T-cell (primary cell): ENCODE results near the gene HTRA1. TPM values are rescaled to one million over a fixed set of nuclear protein-coding genes. Genes with fewer than 3 reads are reported as not detected.

Experiments
- ATAC-seq, 4 experiments: fragments of 200-7000 bp in 3 of 4; fragments of 150-1000 bp in 1 of 4; cut with Tn5 transposase; replicated peaks in 1 of 4; 1 replicate in 3 of 4; 2 replicates in 1 of 4; pipeline ENCODE4 v1.10.0; 2021; ENCODE audit warnings: moderate library complexity in 3 of 4, mild to moderate bottlenecking in 2 of 4, moderate number of reproducible peaks in 1 of 4
- CTCF ChIA-PET, 2 donors: fragments of 300-600 bp; sonication (Branson Sonifier 250); formaldehyde crosslinking; loops; one replicate each; lab custom pipeline; 2022; ENCODE audit warnings: antibody characterized with exemption in 2 of 2; lab: Charles Lee
- POLR2A ChIA-PET, 2 donors: fragments of 300-600 bp; sonication (Branson Sonifier 250); formaldehyde crosslinking; loops; one replicate each; lab custom pipeline; 2022; ENCODE audit warnings: antibody characterized with exemption in 2 of 2; lab: Charles Lee
- DNase-seq, 35 experiments: peaks; one replicate each; pipeline versions ENCODE4 v3.0.0 to v3.0.0-alpha.2; 2013 to 2023
- H3K27ac ChIP-seq: one replicate; pipeline ENCODE4 v1.5.1; 2013; ENCODE audit warnings: low read length
- H3K27me3 ChIP-seq, 2 experiments: replicated peaks in 1 of 2; 1 replicate in 1 of 2; 2 replicates in 1 of 2; pipeline versions ENCODE4 v1.6.1 to v1.7.0; 2013; ENCODE audit warnings: low read length in 1 of 2, mixed read lengths in 1 of 2; ENCODE audit not compliant: control insufficient read depth in 2 of 2, insufficient read depth in 2 of 2; ENCODE audit errors: extremely low read depth in 1 of 2
- H3K36me3 ChIP-seq, 2 donors: 1 replicate in 1 of 2; 2 replicates in 1 of 2; pipeline versions ENCODE4 v1.6.1 to v1.7.0; 2013; ENCODE audit warnings: low read length in 1 of 2; ENCODE audit not compliant: control insufficient read depth in 2 of 2, insufficient read depth in 1 of 2; ENCODE audit errors: extremely low read depth in 1 of 2
- H3K4me1 ChIP-seq, 2 experiments: 1 replicate in 1 of 2; 2 replicates in 1 of 2; pipeline versions ENCODE4 v1.6.1 to v1.7.0; 2013; ENCODE audit warnings: low read length in 2 of 2, mixed read lengths in 1 of 2; ENCODE audit not compliant: insufficient read depth in 2 of 2, control insufficient read depth in 1 of 2; ENCODE audit errors: extremely low read depth in 1 of 2
- H3K4me3 ChIP-seq, 2 donors: 1 replicate in 1 of 2; 2 replicates in 1 of 2; pipeline versions ENCODE4 v1.5.1 to v1.7.0; 2013; ENCODE audit warnings: mild to moderate bottlenecking in 2 of 2, low read length in 1 of 2, moderate library complexity in 1 of 2; ENCODE audit not compliant: control insufficient read depth in 1 of 2; ENCODE audit errors: extremely low read depth in 1 of 2
- H3K9me3 ChIP-seq: 2 replicates; pipeline ENCODE4 v1.7.0; 2013
- H3K27ac Mint-ChIP-seq, 2 donors: one replicate each; pipeline ENCODE4 v1.8.0; 2020 to 2021; ENCODE audit warnings: mild to moderate bottlenecking in 2 of 2, mixed read lengths in 2 of 2
- H3K27me3 Mint-ChIP-seq, 2 donors: one replicate each; pipeline ENCODE4 v1.8.0; 2021 to 2022; ENCODE audit warnings: mixed read lengths in 2 of 2
- H3K36me3 Mint-ChIP-seq: one replicate; pipeline ENCODE4 v1.8.0; 2021; ENCODE audit warnings: mixed read lengths
- H3K4me1 Mint-ChIP-seq, 3 donors: one replicate each; pipeline ENCODE4 v1.8.0; 2020 to 2022; ENCODE audit warnings: mixed read lengths in 3 of 3, mild to moderate bottlenecking in 1 of 3
- H3K4me3 Mint-ChIP-seq, 3 donors: one replicate each; pipeline ENCODE4 v1.8.0; 2020 to 2022; ENCODE audit warnings: mild to moderate bottlenecking in 3 of 3, mixed read lengths in 3 of 3, moderate library complexity in 3 of 3
- H3K9me3 Mint-ChIP-seq, 3 donors: one replicate each; pipeline ENCODE4 v1.8.0; 2020 to 2022; ENCODE audit warnings: mixed read lengths in 3 of 3
- WGBS: methylation state at CpG from one replicate; pipeline ENCODE4 v1.1.5; 2013; ENCODE audit warnings: missing lambda C conversion rate; ENCODE audit not compliant: insufficient coverage; 5-methylcytosine and 5-hydroxymethylcytosine counted together
- total RNA-seq, 35 experiments: library from RNA in 6 of 35; stranded (reverse) in 6 of 35; fragments of 120-200 nt in 1 of 35; gene quantifications; one replicate each; pipeline versions ENCODE4 v1.2.1 to v1.2.4 and lab custom pipeline; 2013 to 2026

HTRA1 gene
- total RNA-seq, 5 donors from 2014 or later (not counting 1 experiment from before 2014, with no cell fraction given): 0.51 to 0.56 (median 0.55) TPM; not detected in 2

GRCh38 chr10:122458693-122459092, 2.7 kb upstream of the HTRA1 start:
- POLR2A ChIA-PET: no interaction called here
- Mint-ChIP-seq H3K9me3 (no peaks in the 10 kb centered on the region), H3K27me3 (peaks cover 41 to 56% of the 10 kb centered on the region in 2 donors), H3K4me3 (no peak overlapping the region), H3K36me3 (no peaks in the 10 kb centered on the region), H3K4me1 (peaks cover 14 to 22% (median 19%) of the 10 kb centered on the region in 3 donors), H3K27ac (peak overlapping the region in 1 of 2 donors; percentile 73)
- Histone ChIP-seq H3K4me3 (no peak overlapping the region), H3K27ac (no peak overlapping the region), H3K4me1 (peaks cover 0 to 26% of the 10 kb centered on the region in 2 experiments), H3K9me3 (no peaks in the 10 kb centered on the region), H3K27me3 (peaks cover 7 to 67% of the 10 kb centered on the region in 2 experiments), H3K36me3 (no peaks in the 10 kb centered on the region)
- no peak for DNase-seq
- 67% methylated on average over 1 of the region's 6 CpGs for WGBS
- CTCF ChIA-PET: no interaction called here
- no peak for ATAC-seq

- Histone ChIP-seq H3K27ac (no peak overlapping the region), H3K4me1 (peaks cover 0 to 26% of the 10 kb centered on the region in 2 experiments), H3K4me3 (no peak overlapping the region), H3K9me3 (no peaks in the 10 kb centered on the region), H3K27me3 (peaks cover 9 to 69% of the 10 kb centered on the region in 2 experiments), H3K36me3 (no peaks in the 10 kb centered on the region)
- ChIA-PET CTCF (no interaction called here), POLR2A (no interaction called here)
- Mint-ChIP-seq H3K27me3 (peaks cover 49 to 59% of the 10 kb centered on the region in 2 donors), H3K4me1 (peaks cover 14 to 22% (median 19%) of the 10 kb centered on the region in 3 donors), H3K27ac (no peak overlapping the region), H3K9me3 (no peaks in the 10 kb centered on the region), H3K4me3 (peak overlapping the region in 1 of 3 donors; percentile 30), H3K36me3 (no peaks in the 10 kb centered on the region)
- DNase-seq: no peak
- 39% methylated on average over 9 of the region's 14 CpGs for WGBS
- no peak for ATAC-seq
Observed at GRCh38 chr10:122459561-122460273, 1.6 kb upstream of the HTRA1 start.

GRCh38 chr10:122460891-122461293, 461 bp upstream of the HTRA1 start:
- ATAC-seq: no peak
- peaks cover 9 to 67% of the 10 kb centered on the region in 2 experiments for H3K27me3 ChIP-seq
- Mint-ChIP-seq H3K27ac (no peak overlapping the region), H3K9me3 (no peaks in the 10 kb centered on the region), H3K27me3 (peaks cover 50 to 67% of the 10 kb centered on the region in 2 donors), H3K4me3 (peak overlapping the region; percentile 30 to 61 (median 37)), H3K4me1 (peaks cover 14 to 22% (median 19%) of the 10 kb centered on the region in 3 donors), H3K36me3 (no peaks in the 10 kb centered on the region)
- H3K36me3 ChIP-seq: no peaks in the 10 kb centered on the region
- 2% methylated on average over 38 of the region's 40 CpGs for WGBS
- H3K4me3 ChIP-seq: peak overlapping the region in 1 of 2 donors; percentile 19
- H3K9me3 ChIP-seq: no peaks in the 10 kb centered on the region
- no peak for DNase-seq
- POLR2A ChIA-PET: no interaction called here
- CTCF ChIA-PET: no interaction called here
- peaks cover 0 to 26% of the 10 kb centered on the region in 2 experiments for H3K4me1 ChIP-seq
- no peak overlapping the region for H3K27ac ChIP-seq

GRCh38 chr10:122461729-122462532, 578 bp downstream of the HTRA1 start:
- WGBS: 4% methylated on average over 90 of the region's 95 CpGs
- no peak overlapping the region for H3K27ac ChIP-seq
- H3K4me3 ChIP-seq: peak overlapping the region; percentile 25 to 45
- ChIA-PET POLR2A (no interaction called here), CTCF (interaction anchor here (0.6 to 0.7 kb wide), 2 partner anchors 71 to 96 kb away, joined by 3 to 5 read pairs; no protein-coding TSS in a partner anchor)
- no peaks in the 10 kb centered on the region for H3K9me3 Mint-ChIP-seq
- DNase-seq (peak in 3 of 35 experiments; percentile 6 to 21 (median 19)), ATAC-seq (peak; percentile 16 to 45 (median 36))
- no peaks in the 10 kb centered on the region for H3K36me3 ChIP-seq
- H3K27me3 Mint-ChIP-seq: peaks cover 53 to 65% of the 10 kb centered on the region in 2 donors
- peaks cover 14 to 22% (median 19%) of the 10 kb centered on the region in 3 donors for H3K4me1 Mint-ChIP-seq
- H3K27ac Mint-ChIP-seq: no peak overlapping the region
- H3K36me3 Mint-ChIP-seq: no peaks in the 10 kb centered on the region
- H3K4me1 ChIP-seq: peaks cover 0 to 26% of the 10 kb centered on the region in 2 experiments
- H3K9me3 ChIP-seq: no peaks in the 10 kb centered on the region
- H3K27me3 ChIP-seq: peaks cover 9 to 67% of the 10 kb centered on the region in 2 experiments
- H3K4me3 Mint-ChIP-seq: peak overlapping the region; percentile 79 to 81 (median 81)

- Mint-ChIP-seq H3K27me3 (peaks cover 57 to 66% of the 10 kb centered on the region in 2 donors), H3K9me3 (no peaks in the 10 kb centered on the region), H3K4me1 (peaks cover 14 to 22% (median 19%) of the 10 kb centered on the region in 3 donors), H3K27ac (no peak overlapping the region), H3K4me3 (peak overlapping the region; percentile 79 to 81 (median 81)), H3K36me3 (no peaks in the 10 kb centered on the region)
- ChIA-PET POLR2A (no interaction called here), CTCF (interaction anchor here (0.6 to 0.7 kb wide), 2 partner anchors 71 to 96 kb away, joined by 3 to 5 read pairs; no protein-coding TSS in a partner anchor)
- no peaks in the 10 kb centered on the region for H3K9me3 ChIP-seq
- H3K4me3 ChIP-seq: peak overlapping the region; percentile 25 to 45
- peaks cover 10 to 64% of the 10 kb centered on the region in 2 experiments for H3K27me3 ChIP-seq
- H3K27ac ChIP-seq: no peak overlapping the region
- ATAC-seq: no peak
- no peaks in the 10 kb centered on the region for H3K36me3 ChIP-seq
- DNase-seq: peak in 1 of 35 experiments; percentile 12
- 33% methylated on average over 37 of the region's 47 CpGs for WGBS
- peaks cover 0 to 26% of the 10 kb centered on the region in 2 experiments for H3K4me1 ChIP-seq
Observed at GRCh38 chr10:122462533-122463465, 1.4 kb downstream of the HTRA1 start.
